ENCODE data around the gene ATP2B2.

ATP2B2 gene

GRCh38 chr3:10521772-10522441 lies 16.5 kb upstream of the ATP2B2 start:
- Histone ChIP-seq H3K4me1 (ENCODE audit: insufficient read depth, low read length) (no peaks in the 10 kb centered on the region), H3K27me3 (ENCODE audit: insufficient read depth, low read length, poor library complexity) (no peaks in the 10 kb centered on the region), H3K4me2 (ENCODE audit: insufficient read depth, low read length) (no peak overlapping the region), H3K4me3 (ENCODE audit: low read depth in 1 of 2, low read length in 2 of 2) (no peak overlapping the region), H3K36me3 (ENCODE audit: insufficient read depth, low read length) (no peaks in the 10 kb centered on the region), H3K27ac (ENCODE audit: low read length) (no peak overlapping the region), H3K9me3 (ENCODE audit: insufficient read depth, low read length, severe bottlenecking) (no peaks in the 10 kb centered on the region), H3K79me2 (ENCODE audit: insufficient read depth, low read length) (no peaks in the 10 kb centered on the region), H4K20me1 (ENCODE audit: insufficient read depth, low read length) (no peaks in the 10 kb centered on the region; the same call in 1 of the 2 replicates), H3K9ac (ENCODE audit: low read depth, low read length) (no peak overlapping the region), H2AFZ (ENCODE audit: low read depth, low read length) (no peak overlapping the region)
- DNase-seq (no peak), ATAC-seq (ENCODE audit: insufficient read depth, low read depth) (no peak)
- no peak for TF ChIP-seq EZH2 (IDR thresholded peaks at IDR 0.05; ENCODE audit: borderline replicate concordance, low read depth, low read length, severe bottlenecking)
- no peak for TF ChIP-seq CTCF (IDR thresholded peaks at IDR 0.05; ENCODE audit: borderline replicate concordance, extremely low read depth, low read length, poor library complexity, severe bottlenecking)

GRCh38 chr3:10520072-10520471 lies 14.7 kb upstream of the ATP2B2 start:
- Histone ChIP-seq H2AFZ (ENCODE audit: low read depth, low read length) (no peak overlapping the region), H3K9me3 (ENCODE audit: insufficient read depth, low read length, severe bottlenecking) (no peaks in the 10 kb centered on the region), H3K9ac (ENCODE audit: low read depth, low read length) (no peak overlapping the region), H3K4me1 (ENCODE audit: insufficient read depth, low read length) (no peaks in the 10 kb centered on the region), H3K27ac (ENCODE audit: low read length) (no peak overlapping the region), H3K27me3 (ENCODE audit: insufficient read depth, low read length, poor library complexity) (no peaks in the 10 kb centered on the region), H3K4me2 (ENCODE audit: insufficient read depth, low read length) (no peak overlapping the region), H3K4me3 (ENCODE audit: low read depth in 1 of 2, low read length in 2 of 2) (no peak overlapping the region), H3K36me3 (ENCODE audit: insufficient read depth, low read length) (no peaks in the 10 kb centered on the region), H3K79me2 (ENCODE audit: insufficient read depth, low read length) (no peaks in the 10 kb centered on the region), H4K20me1 (ENCODE audit: insufficient read depth, low read length) (no peaks in the 10 kb centered on the region; the same call in 1 of the 2 replicates)
- ATAC-seq (ENCODE audit: insufficient read depth, low read depth) = no peak
- TF ChIP-seq CTCF (IDR thresholded peaks at IDR 0.05; ENCODE audit: borderline replicate concordance, extremely low read depth, low read length, poor library complexity, severe bottlenecking) (no peak), EZH2 (IDR thresholded peaks at IDR 0.05; ENCODE audit: borderline replicate concordance, low read depth, low read length, severe bottlenecking) (no peak)
- DNase-seq = no peak

DNA sequence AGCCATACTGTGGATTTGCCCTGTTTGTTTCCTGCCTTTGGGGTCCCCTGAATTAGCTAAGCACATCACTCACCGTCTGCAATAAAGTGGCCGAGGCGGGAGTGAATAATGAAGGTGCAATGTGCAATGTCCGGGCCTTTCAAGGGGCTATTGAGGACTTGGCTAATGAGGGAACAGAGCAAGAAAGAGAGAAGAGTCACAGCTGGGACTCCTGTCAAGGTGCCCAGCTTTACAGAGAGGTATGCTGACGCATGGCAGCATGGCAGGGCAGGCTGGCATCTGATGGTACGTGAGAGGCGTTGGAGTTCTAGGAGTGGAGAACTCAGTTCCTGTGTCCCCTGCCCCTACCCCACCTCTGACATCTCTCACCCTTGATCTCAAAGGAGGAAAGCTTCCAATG lies 13.8 kb upstream of the ATP2B2 start:
- H2AFZ ChIP-seq (ENCODE audit: low read depth, low read length) = no peak overlapping the region
- no peak for DNase-seq

More for the DNA sequence above, 13.8 kb upstream of the ATP2B2 start:
- no peaks in the 10 kb centered on the region for H3K27me3 ChIP-seq (ENCODE audit: insufficient read depth, low read length, poor library complexity)
- no peak overlapping the region for H3K4me2 ChIP-seq (ENCODE audit: insufficient read depth, low read length)
- ATAC-seq (ENCODE audit: insufficient read depth, low read depth) = no peak
- no peak overlapping the region for H3K9ac ChIP-seq (ENCODE audit: low read depth, low read length)
- no peaks in the 10 kb centered on the region for H3K9me3 ChIP-seq (ENCODE audit: insufficient read depth, low read length, severe bottlenecking)
- H3K79me2 ChIP-seq (ENCODE audit: insufficient read depth, low read length) = no peaks in the 10 kb centered on the region
- H3K4me1 ChIP-seq (ENCODE audit: insufficient read depth, low read length) = no peaks in the 10 kb centered on the region
- H3K36me3 ChIP-seq (ENCODE audit: insufficient read depth, low read length) = no peaks in the 10 kb centered on the region
- H4K20me1 ChIP-seq (ENCODE audit: insufficient read depth, low read length) = no peaks in the 10 kb centered on the region; the same call in 1 of the 2 replicates
- no peak for TF ChIP-seq EZH2 (IDR thresholded peaks at IDR 0.05; ENCODE audit: borderline replicate concordance, low read depth, low read length, severe bottlenecking)
- TF ChIP-seq CTCF (IDR thresholded peaks at IDR 0.05; ENCODE audit: borderline replicate concordance, extremely low read depth, low read length, poor library complexity, severe bottlenecking) = no peak
- no peak overlapping the region for H3K4me3 ChIP-seq (ENCODE audit: low read depth in 1 of 2, low read length in 2 of 2)
- no peak overlapping the region for H3K27ac ChIP-seq (ENCODE audit: low read length)
